Liver (tissue), 9 donors: ENCODE data around the gene BRWD1. TPM values are rescaled to one million over a fixed set of nuclear protein-coding genes. Genes with fewer than 3 reads are reported as not detected.

Experiments used
- DNase-seq: peaks from one replicate; pipeline ENCODE4 v3.0.0-alpha.2; 2017; ENCODE audit warnings: low spot score
- H3K27ac ChIP-seq, 2 donors: one replicate each; pipeline ENCODE4 v1.7.0; 2013; ENCODE audit warnings: inconsistent platforms in 2 of 2, low read length in 2 of 2, control low read depth in 1 of 2, low read depth in 1 of 2, mild to moderate bottlenecking in 1 of 2
- H3K27me3 ChIP-seq, 4 donors: one replicate each; pipeline versions ENCODE4 v1.6.1 to v1.7.0; 2013; ENCODE audit warnings: low read length in 3 of 4, inconsistent platforms in 1 of 4, mild to moderate bottlenecking in 1 of 4, moderate library complexity in 1 of 4; ENCODE audit not compliant: control insufficient read depth in 4 of 4, insufficient read depth in 4 of 4
- H3K36me3 ChIP-seq, 4 donors: one replicate each; pipeline versions ENCODE4 v1.6.1 to v1.7.0; 2013; ENCODE audit warnings: low read length in 3 of 4, mild to moderate bottlenecking in 3 of 4, low read depth in 1 of 4, moderate library complexity in 1 of 4; ENCODE audit not compliant: control insufficient read depth in 4 of 4, insufficient read depth in 3 of 4
- H3K4me1 ChIP-seq, 4 donors: one replicate each; pipeline versions ENCODE4 v1.6.1 to v1.7.0; 2013; ENCODE audit warnings: low read length in 3 of 4, mild to moderate bottlenecking in 3 of 4, moderate library complexity in 1 of 4; ENCODE audit not compliant: control insufficient read depth in 4 of 4, insufficient read depth in 4 of 4
- H3K4me3 ChIP-seq, 3 donors: one replicate each; pipeline versions ENCODE4 v1.6.1 to v1.7.0; 2013; ENCODE audit warnings: low read length in 3 of 3, control low read depth in 1 of 3, low read depth in 1 of 3, mild to moderate bottlenecking in 1 of 3
- H3K9ac ChIP-seq, 2 donors: one replicate each; pipeline ENCODE4 v1.7.0; 2013; ENCODE audit warnings: low read length in 2 of 2, mild to moderate bottlenecking in 2 of 2, moderate library complexity in 2 of 2, control low read depth in 1 of 2, low read depth in 1 of 2
- H3K9me3 ChIP-seq, 4 donors: one replicate each; pipeline versions ENCODE4 v1.6.1 to v1.7.0; 2013; ENCODE audit warnings: low read length in 3 of 4; ENCODE audit not compliant: control insufficient read depth in 4 of 4
- EGR1 ChIP-seq, 2 donors: IDR thresholded peaks; 2 replicates each; pipeline ENCODE4 v1.6.1; 2016 to 2018; ENCODE audit warnings: antibody characterized with exemption in 2 of 2, low read depth in 2 of 2
- FOXA1 ChIP-seq: IDR thresholded peaks from 2 replicates; pipeline ENCODE4 v1.6.1; 2016; ENCODE audit warnings: antibody characterized with exemption
- FOXA2 ChIP-seq: IDR thresholded peaks from 2 replicates; pipeline ENCODE4 v1.6.1; 2016; ENCODE audit warnings: antibody characterized with exemption
- GABPA ChIP-seq, 2 donors: IDR thresholded peaks in 1 of 2; conservative IDR thresholded peaks in 1 of 2; 2 replicates each; pipeline ENCODE4 v1.6.1; 2016; ENCODE audit warnings: antibody characterized with exemption in 2 of 2, mild to moderate bottlenecking in 1 of 2, moderate library complexity in 1 of 2
- JUND ChIP-seq, 2 donors: IDR thresholded peaks; 2 replicates each; pipeline ENCODE4 v1.6.1; 2016; ENCODE audit warnings: antibody characterized with exemption in 2 of 2
- MAX ChIP-seq: IDR thresholded peaks from 2 replicates; pipeline ENCODE4 v1.6.1; 2016; ENCODE audit warnings: antibody characterized with exemption
- NR2F2 ChIP-seq: IDR thresholded peaks from 2 replicates; pipeline ENCODE4 v1.6.1; 2016; ENCODE audit warnings: antibody characterized with exemption
- RAD21 ChIP-seq, 2 donors: IDR thresholded peaks; 2 replicates each; pipeline ENCODE4 v1.6.1; 2016; ENCODE audit warnings: antibody characterized with exemption in 2 of 2, mild to moderate bottlenecking in 2 of 2
- REST ChIP-seq: IDR thresholded peaks from 2 replicates; pipeline ENCODE4 v1.6.1; 2016; ENCODE audit warnings: antibody characterized with exemption, mild to moderate bottlenecking
- RXRA ChIP-seq, 2 donors: IDR thresholded peaks; 2 replicates each; pipeline ENCODE4 v1.6.1; 2017 to 2018; ENCODE audit warnings: antibody characterized with exemption in 2 of 2, mild to moderate bottlenecking in 1 of 2
- SP1 ChIP-seq: IDR thresholded peaks from 2 replicates; pipeline ENCODE4 v1.6.1; 2018; ENCODE audit warnings: antibody characterized with exemption, mild to moderate bottlenecking
- TAF1 ChIP-seq: conservative IDR thresholded peaks from 2 replicates; pipeline ENCODE4 v1.6.1; 2016; ENCODE audit warnings: antibody characterized with exemption, mild to moderate bottlenecking
- YY1 ChIP-seq: IDR thresholded peaks from 2 replicates; pipeline ENCODE4 v1.6.1; 2016; ENCODE audit warnings: antibody characterized with exemption, mild to moderate bottlenecking
- ZBTB33 ChIP-seq: IDR thresholded peaks from 2 replicates; pipeline ENCODE4 v1.6.1; 2016; ENCODE audit warnings: antibody characterized with exemption
- WGBS: extraction: QIAGEN DNeasy Blood & Tissue Kit; methylation state at CpG from one replicate; pipeline ENCODE4 v1.1.7; 2013; 5-methylcytosine and 5-hydroxymethylcytosine counted together
- polyA plus RNA-seq, 2 donors: library from polyadenylated mRNA; stranded (reverse) in 1 of 2; unstranded in 1 of 2; fragments of 200-250 nt in 1 of 2; fragments of >200 nt in 1 of 2; fragmentation: Nextera tagmentation in 1 of 2; extraction: Ambion mirVana in 1 of 2; gene quantifications; one replicate each; pipeline versions ENCODE4 v1.2.1 to v1.2.3, GENCODE V29; 2013 to 2015
- total RNA-seq, 2 donors: library from RNA; depleted of rRNA; stranded (reverse); fragments of >200 nt; gene quantifications; one replicate each; pipeline ENCODE4 v1.2.3, GENCODE V29; 2014
- TF ChIP-seq, protein P1 (sequence below): IDR thresholded peaks from 2 replicates; pipeline ENCODE4 v1.6.1; 2016; ENCODE audit warnings: antibody characterized with exemption
- donor health status: healthy.
- donor health status: healthy.
- donor health status: healthy.
- donor health status: healthy.
- donor health status: healthy.

BRWD1 gene
- total and polyA plus RNA-seq, 4 donors = 5.2 to 56.6 (median 20.9) TPM

DNA sequence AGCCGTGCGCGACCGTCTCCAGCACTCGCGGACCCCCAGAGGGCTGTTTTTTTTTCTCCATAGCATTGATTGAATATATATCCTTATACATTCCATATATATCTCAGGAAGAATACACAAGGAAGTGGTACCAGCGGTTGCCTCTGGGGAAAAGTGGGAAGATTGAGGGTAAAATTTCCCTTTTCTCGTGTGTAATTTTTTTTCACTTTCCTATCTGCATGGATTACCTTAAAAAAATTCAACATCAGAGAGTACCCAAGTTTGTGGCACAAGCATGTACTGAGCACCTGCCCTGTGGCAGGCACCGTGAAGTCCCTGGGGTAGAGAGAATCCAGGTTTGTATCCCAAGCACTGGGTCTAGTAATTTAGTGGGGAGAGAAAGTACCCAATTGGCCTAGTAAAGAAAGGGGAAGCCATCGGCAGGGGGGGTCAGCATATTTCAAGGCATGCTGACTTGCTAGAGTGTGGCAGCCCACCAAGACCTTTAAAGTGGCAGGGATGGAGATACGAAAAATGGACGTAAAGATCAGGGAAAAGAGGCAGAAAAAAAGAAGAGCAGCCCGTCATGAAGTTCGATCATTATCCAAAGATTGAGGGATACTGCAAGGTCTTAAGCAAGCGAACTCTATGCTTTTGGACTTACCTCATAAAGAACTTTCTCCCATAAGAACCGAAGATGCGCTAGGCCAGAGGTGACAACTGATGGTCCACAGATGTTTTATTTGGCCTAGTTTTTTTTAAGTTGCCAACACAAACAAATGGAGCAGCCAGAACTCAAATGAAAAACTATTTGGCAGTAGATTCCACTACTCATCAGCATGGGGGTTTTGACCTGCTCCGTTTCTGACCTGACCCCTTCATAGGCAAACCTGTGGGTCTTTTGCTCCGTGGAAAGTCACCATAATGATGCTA is 36.9 kb upstream of the BRWD1 start:
- DNase-seq = no peak
- Histone ChIP-seq H3K4me1 (peaks cover 2 to 28% (median 9%) of the 10 kb centered on the region in 4 donors), H3K27me3 (no peaks in the 10 kb centered on the region), H3K9me3 (no peaks in the 10 kb centered on the region), H3K4me3 (no peak overlapping the region), H3K9ac (no peak overlapping the region), H3K36me3 (peaks cover 0 to under 1% (median 0%) of the 10 kb centered on the region in 4 donors), H3K27ac (peak overlapping the region in 1 of 2 donors; percentile 92)
- TF ChIP-seq, protein P1, sequence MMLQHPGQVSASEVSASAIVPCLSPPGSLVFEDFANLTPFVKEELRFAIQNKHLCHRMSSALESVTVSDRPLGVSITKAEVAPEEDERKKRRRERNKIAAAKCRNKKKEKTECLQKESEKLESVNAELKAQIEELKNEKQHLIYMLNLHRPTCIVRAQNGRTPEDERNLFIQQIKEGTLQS = no peak
- TF ChIP-seq FOXA1 = no peak
- TF ChIP-seq TAF1 = no peak
- TF ChIP-seq MAX = no peak
- no peak for TF ChIP-seq GABPA (IDR thresholded peaks at IDR 0.05 in 1 of 2, conservative IDR thresholded peaks at IDR 0.05 in 1 of 2)
- no peak for TF ChIP-seq EGR1 (IDR thresholded peaks at IDR 0.05; ENCODE audit: low read depth in 2 of 2)
- no peak for TF ChIP-seq JUND (IDR thresholded peaks at IDR 0.05)
- TF ChIP-seq ZBTB33 = no peak
- no peak for TF ChIP-seq NR2F2
- TF ChIP-seq FOXA2 = no peak
- TF ChIP-seq RXRA (IDR thresholded peaks at IDR 0.05) = no peak
- TF ChIP-seq REST = no peak
- TF ChIP-seq SP1 = no peak
- WGBS = 71% methylated on average over 19 of the region's 19 CpGs

GRCh38 chr21:39349211-39350093 is 36.0 kb upstream of the BRWD1 start:
- peak overlapping the region; percentile 94 to 96 (median 95) for H3K4me3 ChIP-seq

More at GRCh38 chr21:39349211-39350093, 36.0 kb upstream of the BRWD1 start:
- Histone ChIP-seq H3K36me3 (peaks cover 0 to 3% (median 1%) of the 10 kb centered on the region in 4 donors), H3K9ac (peak overlapping the region; percentile 43 to 69), H3K27ac (peak overlapping the region; percentile 87 to 92), H3K4me1 (peaks cover 2 to 28% (median 9%) of the 10 kb centered on the region in 4 donors), H3K9me3 (no peaks in the 10 kb centered on the region), H3K27me3 (no peaks in the 10 kb centered on the region)
- TF ChIP-seq SP1 (peak; percentile 57), RXRA (IDR thresholded peaks at IDR 0.05) (peak; percentile 46 to 75), FOXA1 (no peak), GABPA (IDR thresholded peaks at IDR 0.05 in 1 of 2, conservative IDR thresholded peaks at IDR 0.05 in 1 of 2) (peak in 1 of 2 donors; percentile 27), EGR1 (IDR thresholded peaks at IDR 0.05; ENCODE audit: low read depth in 2 of 2) (peak in 1 of 2 donors; percentile 22), RAD21 (IDR thresholded peaks at IDR 0.05) (no peak), TAF1 (no peak), ZBTB33 (peak; percentile 77), MAX (peak; percentile 23), YY1 (peak; percentile 48)
- peak; percentile 93 for DNase-seq
- WGBS = 8% methylated on average over 56 of the region's 56 CpGs
